SIG-M5 treated with dmso at 0.1 percent for 504 hours (cell line): Measurements from ENCODE around the gene BSN.
A peak's percentile ranks its signal among the peaks of the same experiment; 100 is the strongest.

Experiments used
- DNase-seq: peaks from one replicate; lab custom pipeline; 2025; ENCODE audit not compliant: unreplicated experiment; lab: John Stamatoyannopoulos, UW

BSN gene

DNA sequence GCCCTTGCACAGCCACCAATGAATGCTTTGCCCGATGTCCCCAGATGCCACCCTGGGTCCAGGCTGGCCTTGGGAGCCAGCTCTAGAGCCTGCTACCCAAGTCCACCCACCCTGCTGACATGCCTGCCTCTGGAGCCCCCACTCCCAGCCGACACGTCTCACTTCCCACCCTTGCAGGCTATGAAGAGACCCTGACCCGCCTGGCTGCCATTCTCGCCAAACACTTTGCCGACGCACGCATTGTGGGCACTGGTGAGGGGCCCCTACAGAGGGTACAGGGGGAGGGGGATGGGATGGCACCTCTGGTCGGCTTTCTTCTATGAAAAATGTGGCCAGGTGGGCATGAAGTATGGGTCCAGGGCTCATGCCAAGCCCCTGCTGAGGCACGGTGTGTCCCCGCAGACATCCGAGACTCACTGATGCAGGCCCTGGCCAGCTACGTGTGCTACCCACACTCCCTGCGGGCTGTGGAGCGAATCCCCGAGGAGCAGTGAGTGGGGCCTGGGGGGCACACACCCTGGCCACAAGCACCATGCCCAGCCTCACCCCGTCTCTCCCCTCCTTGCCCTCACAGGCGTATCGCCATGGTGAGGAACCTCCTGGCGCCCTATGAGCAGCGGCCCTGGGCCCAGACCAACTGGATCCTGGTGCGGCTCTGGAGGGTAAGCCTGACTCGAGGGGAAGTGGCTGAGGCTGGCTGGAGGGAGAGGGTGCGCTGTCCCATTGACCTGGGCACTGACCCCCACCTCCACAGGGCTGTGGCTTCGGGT is 159.2 kb downstream of the BSN start:
- DNase-seq: no peak

GRCh38 chr3:49714728-49715550 is 160.7 kb downstream of the BSN start:
- no peak for DNase-seq

DNA sequence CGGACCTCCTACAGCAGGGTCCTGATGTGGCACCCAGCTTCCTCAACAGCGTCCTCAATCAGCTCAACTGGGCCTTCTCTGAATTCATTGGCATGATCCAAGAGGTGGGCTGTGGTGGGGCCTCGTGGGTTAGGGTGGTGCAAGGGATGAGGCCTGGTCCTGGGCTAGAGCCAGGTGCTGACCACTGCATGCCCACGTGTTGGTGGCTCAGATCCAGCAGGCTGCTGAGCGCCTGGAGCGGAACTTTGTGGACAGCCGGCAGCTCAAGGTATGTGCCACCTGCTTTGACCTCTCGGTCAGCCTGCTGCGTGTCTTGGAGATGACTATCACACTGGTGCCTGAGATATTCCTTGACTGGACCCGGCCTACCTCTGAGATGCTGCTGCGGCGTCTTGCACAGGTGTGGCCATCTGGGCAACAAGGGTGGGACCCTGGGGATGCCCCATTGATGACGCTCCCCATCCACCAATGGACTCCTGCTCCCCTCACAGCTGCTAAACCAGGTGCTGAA is 161.4 kb downstream of the BSN start:
- DNase-seq: no peak

- DNase-seq: no peak
Observed at GRCh38 chr3:49716169-49716568, 161.9 kb downstream of the BSN start.

DNA sequence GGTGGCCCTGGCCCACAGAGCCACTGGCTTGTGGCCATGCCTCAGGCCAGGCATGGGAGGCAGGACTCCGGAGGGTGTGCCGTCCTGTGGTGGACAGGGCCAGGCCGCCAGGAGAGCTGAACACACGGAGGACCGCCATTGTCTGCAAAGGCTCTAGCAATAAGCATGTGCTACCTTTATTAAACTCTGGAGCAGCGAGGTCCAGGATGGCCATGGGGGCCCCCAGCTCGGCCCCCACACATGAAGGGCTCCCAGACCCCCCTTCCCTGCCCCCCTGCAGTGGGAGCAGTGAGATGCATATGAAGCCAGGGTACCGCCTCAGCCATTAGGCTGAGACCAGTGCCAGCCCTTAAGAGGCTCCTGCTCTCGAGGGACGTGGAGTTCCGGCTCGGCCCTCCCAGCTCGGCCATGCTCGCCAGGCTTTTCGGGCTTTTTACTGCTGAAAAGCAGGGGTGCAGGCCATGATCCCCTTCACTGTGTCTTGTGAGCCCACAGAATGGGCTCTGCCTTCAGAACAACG is 162.5 kb downstream of the BSN start:
- no peak for DNase-seq

- no peak for DNase-seq
Observed at GRCh38 chr3:49717211-49717958, 163.1 kb downstream of the BSN start.

- DNase-seq: no peak
Observed at GRCh38 chr3:49717959-49718857, 163.9 kb downstream of the BSN start.

GRCh38 chr3:49718858-49719213 is 164.6 kb downstream of the BSN start:
- no peak for DNase-seq

DNA sequence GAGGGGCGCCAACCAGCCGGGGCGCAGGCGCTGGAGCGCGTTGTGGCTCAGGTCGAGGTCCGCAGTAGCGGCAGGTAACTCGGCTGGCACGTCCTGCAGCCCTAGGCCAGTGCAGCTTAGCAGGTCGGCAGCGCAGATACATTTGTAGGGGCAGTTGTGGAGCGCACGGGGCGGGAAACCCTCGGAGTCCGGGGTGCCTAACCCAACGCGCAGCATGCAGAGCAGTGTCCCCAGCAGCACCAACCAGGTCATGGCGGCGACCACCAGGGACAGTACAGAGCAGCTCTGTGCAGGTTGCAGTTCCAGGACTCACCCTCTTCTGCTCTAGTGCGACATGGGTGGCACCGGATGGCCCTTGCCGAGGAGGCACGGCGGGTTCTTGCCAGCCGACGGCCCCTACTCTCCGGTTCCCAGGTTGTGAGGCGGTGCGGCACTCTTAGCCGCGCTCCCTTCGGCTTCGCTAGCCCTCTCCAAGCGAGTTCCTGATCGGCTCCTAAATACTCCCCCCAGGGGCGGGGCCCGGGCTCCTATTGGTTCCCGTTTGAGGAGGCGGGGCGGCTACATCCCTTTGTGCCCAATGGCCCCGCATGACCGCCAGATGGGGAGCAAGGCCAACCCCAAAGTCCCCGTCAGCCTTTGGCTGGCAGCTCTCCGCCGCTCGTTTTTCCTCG is 165.1 kb downstream of the BSN start, which contains the start of gene AMIGO3:
Gene AMIGO3, minus strand, starts transcription at position 471 of the 671 bp plus-strand sequence. Its CDS starts 219 bp downstream, at position 252.
- DNase-seq: peak; percentile 80
